Left hindlimb (tissue), 1 donor: Measurements from ENCODE around the gene CPXM2.

Experiments used
- DNase-seq: peaks from one replicate; pipeline ENCODE4 v3.0.0-alpha.2; 2018

CPXM2 gene

GRCh38 chr10:123795196-123795780, 96.3 kb downstream of the CPXM2 start:
- DNase-seq: no peak

- no peak for DNase-seq
Measured at GRCh38 chr10:123792248-123792978, 99.2 kb downstream of the CPXM2 start.

DNA sequence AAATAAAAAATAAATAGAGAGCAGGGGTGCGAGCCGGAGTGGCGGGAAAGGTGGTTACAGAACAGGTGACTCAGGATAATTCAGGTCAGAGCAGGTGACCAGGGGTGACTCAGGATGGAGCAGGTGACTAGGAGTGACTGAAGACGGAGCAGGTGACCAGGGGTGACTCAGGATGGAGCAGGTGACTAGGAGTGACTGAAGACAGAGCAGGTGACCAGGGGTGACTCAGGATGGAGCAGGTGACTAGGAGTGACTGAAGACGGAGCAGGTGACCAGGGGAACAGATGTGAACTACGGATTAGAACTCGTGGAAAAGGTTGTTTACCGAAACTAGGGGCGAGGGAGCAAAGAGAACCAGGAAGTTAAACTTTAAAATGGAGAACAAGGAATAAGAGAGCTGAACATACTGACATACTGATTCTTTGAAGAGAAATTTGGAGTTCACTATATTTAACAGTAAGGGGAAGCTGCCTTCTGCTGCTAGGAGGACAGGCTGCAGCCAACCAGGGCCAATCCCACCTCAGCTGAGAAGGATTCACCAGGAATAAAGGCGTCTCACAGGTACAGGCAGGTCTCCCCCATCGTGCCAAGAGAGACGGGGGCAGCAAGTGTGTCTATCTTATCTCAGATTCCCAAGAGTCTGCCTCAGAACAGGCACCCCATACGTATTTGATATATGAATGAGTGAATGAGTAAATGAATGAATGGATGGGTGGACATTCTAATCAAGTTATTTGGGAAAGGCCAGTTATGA, 101.3 kb downstream of the CPXM2 start:
- DNase-seq: no peak

- DNase-seq: no peak
Measured at GRCh38 chr10:123788981-123789380, 102.6 kb downstream of the CPXM2 start.

GRCh38 chr10:123787566-123787965, 104.0 kb downstream of the CPXM2 start:
- no peak for DNase-seq

- no peak for DNase-seq
Measured at GRCh38 chr10:123786896-123787295, 104.7 kb downstream of the CPXM2 start.

DNA sequence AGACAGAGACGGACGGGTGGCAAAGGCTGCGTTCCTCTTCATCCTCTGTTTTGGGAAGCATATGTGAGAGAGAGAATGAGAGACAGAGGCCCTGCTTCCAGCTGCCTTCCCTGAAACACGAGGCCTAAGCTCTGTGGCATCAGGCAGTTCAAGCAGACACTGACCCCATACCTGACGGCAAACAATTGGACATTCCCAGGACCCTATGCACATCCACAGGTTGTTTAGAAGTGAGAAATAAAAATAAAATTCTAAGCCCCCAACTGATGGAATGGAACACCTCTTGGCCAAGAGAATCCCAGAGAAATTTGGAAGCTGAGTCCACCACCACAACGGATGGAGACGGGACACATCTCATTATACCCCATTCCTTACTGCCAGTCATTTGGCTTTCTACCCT, 105.3 kb downstream of the CPXM2 start:
- no peak for DNase-seq

- no peak for DNase-seq
Measured at GRCh38 chr10:123784646-123785045, 107.0 kb downstream of the CPXM2 start.

DNA sequence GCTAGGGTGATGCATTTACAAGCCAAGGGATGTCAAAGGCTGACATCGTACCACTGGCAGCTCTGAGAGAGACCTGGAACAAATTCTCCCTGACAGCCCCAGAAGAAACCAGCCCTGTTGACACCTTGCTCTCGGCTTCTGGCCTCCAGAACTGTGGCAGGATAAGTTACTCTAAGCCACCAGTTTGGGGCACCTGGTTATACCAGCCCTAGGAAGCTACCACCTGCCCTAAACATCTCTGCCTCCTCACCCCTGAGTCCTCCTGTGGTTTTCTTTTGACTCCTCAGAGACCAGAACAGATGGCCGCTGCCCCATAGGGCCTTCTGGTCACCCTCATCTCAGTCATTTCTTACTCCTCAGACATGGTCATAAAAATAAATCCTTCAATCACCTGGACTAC, 107.4 kb downstream of the CPXM2 start:
- DNase-seq: no peak

DNA sequence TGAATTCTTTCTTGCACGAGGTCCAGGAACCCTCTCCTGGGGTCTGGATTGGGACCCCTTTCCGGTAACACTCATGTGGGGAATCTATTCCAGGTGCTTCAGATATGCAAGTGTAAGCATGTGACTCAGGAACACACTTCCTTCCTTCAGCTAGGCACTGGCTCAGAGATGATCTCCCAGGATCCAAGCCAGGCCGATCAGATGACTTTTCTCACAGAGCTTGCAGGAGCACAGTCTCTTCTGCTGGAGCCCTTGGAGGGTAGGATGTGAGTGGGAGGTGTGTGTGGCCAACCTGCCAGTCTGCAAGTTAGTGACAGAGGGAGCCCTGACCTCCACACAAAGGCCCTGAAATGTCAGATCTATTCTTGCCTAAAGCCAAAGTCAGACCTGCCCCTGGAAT, 108.3 kb downstream of the CPXM2 start:
- DNase-seq: no peak

DNA sequence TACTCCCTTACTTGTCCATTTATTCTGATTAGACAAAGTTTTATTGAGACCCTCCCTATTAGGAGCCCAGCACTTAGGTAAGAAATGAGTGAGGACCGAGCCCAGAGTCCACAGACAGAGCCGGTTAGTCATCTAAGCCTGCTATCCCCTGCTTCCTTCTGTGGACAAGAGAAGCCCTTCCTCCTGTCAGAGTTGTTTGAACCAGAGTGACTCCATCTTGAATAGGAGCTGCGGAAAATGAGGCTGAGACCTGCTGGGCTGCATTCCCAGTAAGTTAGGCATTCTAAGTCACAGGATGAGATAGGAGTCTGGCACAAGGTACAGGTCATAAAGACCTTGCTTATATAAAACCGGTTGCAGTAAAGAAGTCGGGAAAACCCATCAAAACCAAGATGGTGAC, 109.1 kb downstream of the CPXM2 start:
- DNase-seq: no peak

DNA sequence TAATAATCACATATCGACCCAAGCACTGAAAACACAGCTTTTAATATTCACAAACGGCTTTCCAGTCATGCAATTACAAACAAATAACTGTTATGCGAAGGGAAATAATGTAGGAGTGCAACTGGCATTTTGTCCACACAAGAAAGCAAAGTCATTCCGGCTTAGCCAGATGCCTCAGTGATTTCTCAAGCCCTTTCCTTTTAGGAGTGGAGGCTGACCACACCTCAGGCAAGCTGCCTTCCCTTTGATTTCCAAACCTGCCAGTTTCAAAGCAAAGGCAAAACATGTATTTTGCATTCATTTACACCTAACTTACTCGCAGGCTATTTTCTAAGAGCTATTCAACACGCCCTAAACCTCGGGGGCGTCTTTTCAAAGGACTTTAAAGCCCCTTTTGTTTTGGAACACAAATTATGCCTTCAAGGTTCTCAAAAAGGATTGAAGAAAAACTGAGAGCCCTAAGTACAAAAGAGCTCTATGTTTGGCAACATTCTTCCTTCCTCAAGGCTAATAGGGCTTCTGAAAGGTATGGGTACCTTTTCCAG, 109.6 kb downstream of the CPXM2 start:
- DNase-seq: no peak

- DNase-seq: no peak
Measured at GRCh38 chr10:123781324-123781900, 110.2 kb downstream of the CPXM2 start.

DNA sequence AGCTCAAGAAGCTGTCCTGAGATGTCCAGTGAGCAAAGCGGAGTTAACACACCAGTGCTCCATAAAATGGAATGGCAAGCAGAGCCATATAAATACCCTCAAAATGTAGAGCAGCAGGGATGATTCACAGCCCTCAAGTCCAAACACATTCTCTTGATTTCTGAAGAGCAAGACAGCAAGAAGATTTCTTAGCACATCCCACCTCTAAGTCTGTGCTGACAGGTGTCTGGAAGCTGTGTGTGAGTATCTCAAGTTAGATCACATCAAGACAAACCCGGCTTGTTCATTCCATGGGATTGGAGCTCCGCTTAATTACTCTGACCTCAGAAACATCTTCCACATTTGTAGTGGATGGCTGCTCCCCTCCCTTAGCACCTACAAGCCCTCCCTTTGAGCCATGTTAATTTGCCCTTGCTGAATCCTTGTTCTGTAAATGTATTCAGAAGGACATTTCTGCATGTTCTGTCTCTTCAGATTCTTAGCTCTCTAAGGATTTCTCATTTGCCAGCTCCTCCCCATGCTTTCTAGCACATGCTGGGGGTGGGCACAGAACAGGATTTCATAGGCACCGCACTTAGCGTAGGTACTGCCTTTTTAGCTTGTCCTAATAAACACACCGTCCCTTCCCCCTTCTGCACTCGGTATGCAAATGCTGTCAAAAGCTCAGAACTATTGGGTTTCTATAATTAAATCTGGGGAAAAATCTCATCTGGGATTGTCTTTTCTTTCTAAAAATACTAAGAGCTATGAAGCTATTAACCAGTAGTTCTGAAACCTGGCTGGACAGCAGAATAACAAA, 112.7 kb downstream of the CPXM2 start:
- DNase-seq: no peak

GRCh38 chr10:123777881-123778280, 113.7 kb downstream of the CPXM2 start:
- no peak for DNase-seq

DNA sequence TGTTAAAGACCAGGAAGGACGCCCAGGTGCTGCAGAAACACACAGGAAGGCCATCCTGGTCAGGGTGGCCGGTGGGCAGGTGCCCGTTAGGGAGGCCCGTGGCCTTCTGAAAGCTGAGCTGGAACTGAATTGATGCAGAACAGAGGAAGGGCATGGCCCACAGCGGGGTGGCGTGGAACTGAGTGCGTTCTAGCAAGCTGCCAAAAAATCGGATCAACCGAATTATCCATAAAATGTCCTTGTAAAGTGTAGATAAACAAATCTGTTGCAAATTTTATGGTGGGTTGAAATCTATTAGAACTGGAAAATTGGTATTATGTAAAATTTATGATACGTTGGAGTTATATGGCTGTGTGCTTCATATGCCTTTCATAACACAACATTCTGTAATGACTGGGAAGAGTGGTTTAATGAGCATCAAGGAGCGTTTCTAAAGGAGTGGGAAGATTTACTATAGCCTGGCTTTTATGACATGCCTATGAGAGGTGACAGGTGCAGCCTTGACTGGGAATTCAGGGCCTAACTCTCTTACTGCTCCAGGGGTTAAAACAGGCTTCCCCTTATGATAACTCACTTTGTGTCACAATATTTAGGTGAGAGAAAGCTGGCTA, 117.4 kb downstream of the CPXM2 start:
- DNase-seq: no peak

DNA sequence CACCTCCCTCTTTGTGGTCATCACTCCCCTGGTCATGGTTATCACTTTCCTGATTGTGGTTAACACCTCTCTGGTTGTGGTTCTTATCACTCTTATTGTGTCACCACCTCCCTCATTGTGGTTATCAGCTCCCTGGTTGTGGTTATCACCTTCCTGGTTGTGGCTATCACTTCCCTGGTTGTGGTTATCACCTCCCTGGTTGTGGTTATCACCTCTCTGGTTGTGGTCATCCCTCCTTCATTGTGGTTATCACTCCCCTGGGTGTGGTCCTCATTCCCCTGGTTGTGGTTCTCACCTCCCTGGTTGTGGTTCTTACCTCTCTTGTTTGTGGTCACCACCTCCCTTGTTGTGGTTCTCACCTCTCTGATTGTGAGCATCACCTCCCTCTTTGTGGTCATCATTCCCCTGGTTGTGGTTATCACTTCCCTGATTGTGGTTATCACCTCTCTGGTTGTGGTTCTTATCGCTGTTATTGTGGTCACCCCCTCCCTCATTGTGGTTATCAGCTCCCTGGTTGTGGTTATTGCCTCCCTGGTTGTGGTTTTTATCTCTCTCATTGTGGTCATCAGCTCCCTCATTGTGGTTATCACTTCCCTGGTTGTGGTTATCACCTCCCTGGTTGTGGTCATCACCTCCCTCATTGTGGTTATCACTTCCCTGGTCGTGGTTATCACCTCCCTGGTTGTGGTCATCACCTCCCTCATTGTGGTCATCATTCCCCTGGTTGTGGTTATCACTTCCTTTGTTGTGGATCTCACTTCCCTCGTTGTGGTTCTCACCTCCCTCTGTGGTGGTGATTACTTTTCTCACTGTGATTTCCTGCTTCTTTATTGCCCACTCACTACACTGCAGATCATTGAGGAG, 118.7 kb downstream of the CPXM2 start:
- DNase-seq: no peak

DNA sequence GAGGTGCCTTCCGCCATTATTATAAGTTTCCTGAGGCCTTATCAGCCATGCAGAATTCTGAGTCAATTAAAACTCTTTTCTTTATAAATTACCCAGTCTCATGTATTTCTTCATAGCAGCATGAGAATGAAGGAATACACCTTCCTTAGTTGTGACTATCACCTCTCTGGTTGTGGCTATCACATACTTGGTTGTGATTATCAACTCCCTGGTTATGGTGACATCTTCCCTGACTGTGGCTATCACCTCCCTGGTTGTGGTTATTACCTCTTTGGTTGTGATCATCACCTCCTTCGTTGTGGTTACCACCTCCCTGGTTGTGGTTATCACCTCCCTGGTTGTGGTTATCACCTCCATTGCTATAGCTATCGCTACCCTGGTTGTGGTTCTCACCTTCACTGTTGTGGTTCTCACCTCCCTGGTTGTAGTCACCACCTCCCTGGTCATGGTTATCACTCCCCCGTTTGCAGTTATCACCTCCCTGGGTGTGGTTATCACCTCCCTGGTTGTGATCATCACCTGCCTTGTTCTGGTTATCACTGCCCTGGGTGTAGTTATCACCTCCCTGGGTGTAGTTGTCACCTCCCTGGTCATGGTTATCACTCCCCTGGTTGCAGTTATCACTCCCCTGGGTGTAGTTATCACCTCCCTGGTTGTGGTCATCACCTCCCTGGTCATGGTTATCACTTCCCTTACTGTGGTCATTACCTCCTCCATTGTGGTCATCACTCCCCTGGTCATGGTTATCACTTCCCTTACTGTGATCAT, 119.5 kb downstream of the CPXM2 start:
- no peak for DNase-seq

DNA sequence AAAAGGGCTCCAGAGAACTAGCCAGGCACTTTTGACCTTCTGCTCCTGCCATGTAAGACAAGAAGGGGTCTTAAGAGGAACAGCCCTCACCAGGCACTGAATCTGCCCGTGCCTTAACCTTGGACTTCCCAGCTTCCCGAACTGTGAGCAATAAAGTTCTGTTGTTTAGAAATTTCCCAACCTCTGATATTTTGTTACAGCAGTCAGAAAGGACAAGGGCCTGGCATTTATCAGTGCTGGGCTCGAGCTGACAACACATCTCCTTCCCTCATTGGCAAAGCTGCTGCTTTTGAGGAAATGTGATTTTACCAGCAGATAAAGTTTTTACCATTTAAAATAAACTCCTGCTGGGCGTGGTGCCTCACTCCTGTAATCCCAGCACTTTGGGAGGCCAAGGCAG, 122.0 kb downstream of the CPXM2 start:
- DNase-seq: no peak

DNA sequence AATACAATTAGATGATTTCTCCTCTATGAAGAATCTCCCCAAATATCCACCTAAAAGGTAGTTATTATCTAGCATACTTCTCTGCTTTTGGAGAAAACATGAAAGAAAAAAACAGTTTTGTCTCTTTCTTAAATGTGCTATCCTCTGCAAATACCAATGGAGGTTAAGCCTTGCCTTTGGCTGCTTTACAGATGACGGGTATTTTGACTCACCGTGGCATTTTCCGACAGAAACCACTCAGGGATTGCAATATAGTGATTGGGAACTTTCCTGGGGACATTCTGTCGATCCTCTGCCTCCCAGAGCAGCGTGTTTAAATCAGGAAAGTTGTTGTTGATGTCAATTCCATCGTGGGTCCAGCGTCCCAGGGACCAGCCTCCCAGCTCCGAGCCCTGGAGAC, 124.8 kb downstream of the CPXM2 start:
- no peak for DNase-seq
